DND-41 (cell line): ENCODE data around the gene GPC5.

Source experiments
- CTCF ChIP-seq: IDR thresholded peaks from 2 replicates; pipeline ENCODE4 v1.5.1; 2012; ENCODE audit warnings: borderline replicate concordance, low read length, moderate library complexity, mild to moderate bottlenecking; ENCODE audit not compliant: poor library complexity, severe bottlenecking; ENCODE audit errors: extremely low read depth
- EZH2 ChIP-seq: IDR thresholded peaks from 3 replicates; pipeline ENCODE4 v1.6.1; 2012; ENCODE audit warnings: borderline replicate concordance, low read depth, mild to moderate bottlenecking, moderate library complexity, low read length, inconsistent platforms; ENCODE audit not compliant: severe bottlenecking

- TF ChIP-seq EZH2 (no peak), CTCF (no peak)
Measured at GRCh38 chr13:92451060-92451459, 1052.6 kb downstream of the GPC5 start.
